ENCODE results near the gene SLC25A26. TPM values are rescaled to one million over a fixed set of nuclear protein-coding genes. Genes with fewer than 3 reads are reported as not detected.

The SLC25A26 gene
- polyA plus RNA-seq, 1 donor (not counting 4 experiments of a cell fraction or from before 2014, with no cell fraction given): 25.2 TPM

DNA sequence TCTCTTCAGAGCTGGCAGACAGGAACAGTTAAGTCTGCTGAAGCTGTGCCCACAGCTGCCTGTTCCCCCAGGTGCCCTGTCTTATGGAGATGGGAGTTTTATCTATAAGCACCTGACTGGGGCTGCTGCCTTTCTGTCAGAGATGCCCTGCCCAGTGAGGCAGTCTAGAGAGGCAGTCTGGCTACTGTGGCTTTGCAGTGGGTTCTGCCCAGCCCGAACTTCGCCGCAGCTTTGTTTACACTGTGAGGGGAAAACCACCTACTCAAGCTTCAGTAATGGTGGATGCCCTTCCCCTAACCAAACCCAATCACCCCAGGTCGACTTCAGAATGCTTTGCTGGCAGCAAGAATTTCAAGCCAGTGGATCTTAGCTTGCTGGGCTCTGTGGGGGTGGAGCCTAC lies 91.2 kb downstream of the SLC25A26 start:
- Histone ChIP-seq H3K36me3 (ENCODE audit: control insufficient read depth in 2 of 2, extremely low read depth in 1 of 2, insufficient read depth in 2 of 2, low read length in 2 of 2) (no peaks in the 10 kb centered on the region), H3K4me2 (ENCODE audit: control insufficient read depth, extremely low read depth, insufficient read depth, low read depth, low read length) (no peak overlapping the region), H4K20me1 (ENCODE audit: control insufficient read depth, extremely low read depth, insufficient read depth, low read length) (no peaks in the 10 kb centered on the region), H3K27ac (ENCODE audit: control insufficient read depth, insufficient read depth, low read length) (no peak overlapping the region), H3K4me1 (ENCODE audit: control insufficient read depth, extremely low read depth, insufficient read depth, low read length) (no peaks in the 10 kb centered on the region), H3K9ac (ENCODE audit: control insufficient read depth, extremely low read depth, insufficient read depth, low read length) (no peak overlapping the region), H3K9me1 (ENCODE audit: control insufficient read depth, extremely low read depth, insufficient read depth, low read length) (no peaks in the 10 kb centered on the region), H3K79me2 (ENCODE audit: control insufficient read depth, insufficient read depth, low read length) (no peaks in the 10 kb centered on the region), H3K4me3 (ENCODE audit: control insufficient read depth in 2 of 3, extremely low read depth in 1 of 3, insufficient read depth in 2 of 3, low read depth in 1 of 3, low read length in 3 of 3) (no peak overlapping the region), H2AFZ (ENCODE audit: control insufficient read depth, low read length) (no peak overlapping the region), H3K27me3 (ENCODE audit: control insufficient read depth, extremely low read depth, insufficient read depth, low read length) (no peaks in the 10 kb centered on the region), H3K9me3 (ENCODE audit: control insufficient read depth, low read depth, low read length) (no peaks in the 10 kb centered on the region)
- no peak for DNase-seq (ENCODE audit: low read depth, low spot score)
- dilution Hi-C loops (cut with MboI; ENCODE audit: extremely low pct_ligation_motif_present, low sequenced_read_pairs): no loop called here
- TF ChIP-seq EZH2 (IDR thresholded peaks at IDR 0.05; ENCODE audit: low read length): no peak
- TF ChIP-seq, protein P1, sequence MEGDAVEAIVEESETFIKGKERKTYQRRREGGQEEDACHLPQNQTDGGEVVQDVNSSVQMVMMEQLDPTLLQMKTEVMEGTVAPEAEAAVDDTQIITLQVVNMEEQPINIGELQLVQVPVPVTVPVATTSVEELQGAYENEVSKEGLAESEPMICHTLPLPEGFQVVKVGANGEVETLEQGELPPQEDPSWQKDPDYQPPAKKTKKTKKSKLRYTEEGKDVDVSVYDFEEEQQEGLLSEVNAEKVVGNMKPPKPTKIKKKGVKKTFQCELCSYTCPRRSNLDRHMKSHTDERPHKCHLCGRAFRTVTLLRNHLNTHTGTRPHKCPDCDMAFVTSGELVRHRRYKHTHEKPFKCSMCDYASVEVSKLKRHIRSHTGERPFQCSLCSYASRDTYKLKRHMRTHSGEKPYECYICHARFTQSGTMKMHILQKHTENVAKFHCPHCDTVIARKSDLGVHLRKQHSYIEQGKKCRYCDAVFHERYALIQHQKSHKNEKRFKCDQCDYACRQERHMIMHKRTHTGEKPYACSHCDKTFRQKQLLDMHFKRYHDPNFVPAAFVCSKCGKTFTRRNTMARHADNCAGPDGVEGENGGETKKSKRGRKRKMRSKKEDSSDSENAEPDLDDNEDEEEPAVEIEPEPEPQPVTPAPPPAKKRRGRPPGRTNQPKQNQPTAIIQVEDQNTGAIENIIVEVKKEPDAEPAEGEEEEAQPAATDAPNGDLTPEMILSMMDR (optimal IDR thresholded peaks at IDR 0.05 in 1 of 3, IDR thresholded peaks at IDR 0.05 in 1 of 3, conservative IDR thresholded peaks at IDR 0.05 in 1 of 3; ENCODE audit: extremely low read depth in 1 of 3, insufficient read depth in 2 of 3, low read length in 3 of 3): no peak
- FAIRE-seq: no peak

DNA sequence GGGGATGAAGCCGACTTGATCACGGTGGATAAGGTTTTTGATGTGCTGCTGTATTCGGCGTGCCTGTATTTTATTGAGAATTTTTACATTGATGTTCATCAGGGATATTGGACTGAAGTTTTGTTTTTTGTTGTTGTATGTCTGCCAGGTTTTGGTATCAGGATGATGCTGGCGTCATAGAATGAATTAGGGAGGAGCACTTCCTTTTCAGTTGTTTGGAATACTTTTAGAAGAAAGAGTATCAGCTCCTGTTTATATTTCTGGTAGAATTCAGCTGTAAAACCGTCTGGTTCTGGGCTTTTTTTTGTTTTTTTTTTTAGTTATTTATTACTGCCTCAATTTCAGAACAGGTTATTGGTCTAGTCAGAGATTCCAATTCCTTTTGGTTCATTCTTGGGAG lies 93.7 kb downstream of the SLC25A26 start:
- DNase-seq (ENCODE audit: low read depth, low spot score) (no peak), FAIRE-seq (no peak)
- Histone ChIP-seq H3K4me3 (ENCODE audit: control insufficient read depth in 2 of 3, extremely low read depth in 1 of 3, insufficient read depth in 2 of 3, low read depth in 1 of 3, low read length in 3 of 3) (no peak overlapping the region), H3K79me2 (ENCODE audit: control insufficient read depth, insufficient read depth, low read length) (no peaks in the 10 kb centered on the region), H3K9ac (ENCODE audit: control insufficient read depth, extremely low read depth, insufficient read depth, low read length) (no peak overlapping the region), H4K20me1 (ENCODE audit: control insufficient read depth, extremely low read depth, insufficient read depth, low read length) (no peaks in the 10 kb centered on the region), H3K27me3 (ENCODE audit: control insufficient read depth, extremely low read depth, insufficient read depth, low read length) (no peaks in the 10 kb centered on the region), H3K4me2 (ENCODE audit: control insufficient read depth, extremely low read depth, insufficient read depth, low read depth, low read length) (no peak overlapping the region), H3K9me1 (ENCODE audit: control insufficient read depth, extremely low read depth, insufficient read depth, low read length) (no peaks in the 10 kb centered on the region), H3K9me3 (ENCODE audit: control insufficient read depth, low read depth, low read length) (no peaks in the 10 kb centered on the region), H3K36me3 (ENCODE audit: control insufficient read depth in 2 of 2, extremely low read depth in 1 of 2, insufficient read depth in 2 of 2, low read length in 2 of 2) (no peaks in the 10 kb centered on the region), H3K4me1 (ENCODE audit: control insufficient read depth, extremely low read depth, insufficient read depth, low read length) (no peaks in the 10 kb centered on the region), H2AFZ (ENCODE audit: control insufficient read depth, low read length) (no peak overlapping the region), H3K27ac (ENCODE audit: control insufficient read depth, insufficient read depth, low read length) (no peak overlapping the region)
- dilution Hi-C loops (cut with MboI; ENCODE audit: extremely low pct_ligation_motif_present, low sequenced_read_pairs): no loop called here
- TF ChIP-seq, protein P1 (optimal IDR thresholded peaks at IDR 0.05 in 1 of 3, IDR thresholded peaks at IDR 0.05 in 1 of 3, conservative IDR thresholded peaks at IDR 0.05 in 1 of 3; ENCODE audit: extremely low read depth in 1 of 3, insufficient read depth in 2 of 3, low read length in 3 of 3): no peak
- no peak for TF ChIP-seq EZH2 (IDR thresholded peaks at IDR 0.05; ENCODE audit: low read length)
